HepG2 (cell line): ENCODE measurements around the gene C2CD3. TPM values are rescaled to one million over a fixed set of nuclear protein-coding genes. Genes with fewer than 3 reads are reported as not detected.

Source experiments
- ATAC-seq: fragments of 200-7000 bp; cut with Tn5 transposase; 3 replicates; pipeline ENCODE4 v1.9.1; 2020; ENCODE audit warnings: mild to moderate bottlenecking, moderate library complexity
- BruUV-seq: library from RNA; stranded (reverse); fragments of 400-500 nt; replicated peaks from 2 replicates; lab custom pipeline; 2021; lab: Mats Ljungman, UMichigan
- CTCF ChIA-PET: fragments of 300-600 bp; formaldehyde crosslinking; extraction: SDS; loops from one replicate; lab custom pipeline; 2021; ENCODE audit warnings: low total read pairs, inconsistent platforms, low intra/inter-chr PET ratio; lab: Yijun Ruan, JAX
- POLR2A ChIA-PET: fragments of 350-600 bp; sonication (Branson Sonifier 250); formaldehyde crosslinking; loops from one replicate; lab custom pipeline; 2020; ENCODE audit warnings: antibody characterized with exemption, inconsistent platforms; lab: Yijun Ruan, JAX
- DNase-seq: peaks from one replicate; pipeline ENCODE4 v3.0.0-alpha.2; 2015; ENCODE audit warnings: low spot score
- FAIRE-seq: peaks from 3 replicates; lab custom pipeline; 2011; peaks lifted over from hg19 to GRCh38; lab: Jason Lieb, UNC
- H2AFZ ChIP-seq: one replicate; pipeline ENCODE4 v1.6.1; 2011; ENCODE audit warnings: low read length, inconsistent platforms
- H3K27ac ChIP-seq: fragments of 300-600 bp; 3 replicates; pipeline ENCODE4 v1.8.0; 2011; ENCODE audit warnings: mixed run types, mild to moderate bottlenecking, mixed read lengths, low read length, inconsistent platforms; ENCODE audit not compliant: insufficient read depth; ENCODE audit errors: extremely low read length
- H3K27me3 ChIP-seq, 2 experiments: fragments of 200-600 bp in 1 of 2; 2 replicates in 1 of 2; 3 replicates in 1 of 2; pipeline versions ENCODE4 v1.6.0 to v1.8.0; 2011; ENCODE audit warnings: low read length in 2 of 2, mild to moderate bottlenecking in 2 of 2, moderate library complexity in 2 of 2, inconsistent platforms in 1 of 2; ENCODE audit not compliant: insufficient read depth in 2 of 2, control insufficient read depth in 1 of 2
- H3K36me3 ChIP-seq, 2 experiments: fragments of 200-600 bp in 1 of 2; replicated peaks in 1 of 2; 2 replicates in 1 of 2; 3 replicates in 1 of 2; pipeline versions ENCODE4 v1.5.1 to v1.8.0; 2011; ENCODE audit warnings: low read length in 2 of 2, inconsistent platforms in 1 of 2; ENCODE audit not compliant: insufficient read depth in 2 of 2, control insufficient read depth in 1 of 2
- H3K4me1 ChIP-seq: 2 replicates; pipeline ENCODE4 v1.5.1; 2012; ENCODE audit warnings: low read length, inconsistent platforms; ENCODE audit not compliant: insufficient read depth
- H3K4me2 ChIP-seq: 2 replicates; pipeline ENCODE4 v1.6.0; 2011; ENCODE audit warnings: low read depth, low read length, inconsistent platforms
- H3K4me3 ChIP-seq, 3 experiments: fragments of 200-600 bp in 1 of 3; sonication (generic), shearing (Covaris generic) in 1 of 3; replicated peaks in 1 of 3; 2 replicates each; pipeline ENCODE4 v1.5.1; 2011 to 2016; ENCODE audit warnings: low read length in 3 of 3, inconsistent platforms in 2 of 3, low read depth in 2 of 3, mild to moderate bottlenecking in 2 of 3, control low read depth in 1 of 3, mixed read lengths in 1 of 3; ENCODE audit not compliant: insufficient read depth in 1 of 3
- H3K79me2 ChIP-seq: one replicate; pipeline ENCODE4 v1.6.1; 2011; ENCODE audit warnings: low read length, inconsistent platforms; ENCODE audit not compliant: insufficient read depth
- H3K9ac ChIP-seq: 2 replicates; pipeline ENCODE4 v1.6.0; 2011; ENCODE audit warnings: mild to moderate bottlenecking, low read depth, low read length, inconsistent platforms; ENCODE audit not compliant: insufficient read depth
- H3K9me3 ChIP-seq: 2 replicates; pipeline ENCODE4 v1.5.1; 2012; ENCODE audit warnings: mild to moderate bottlenecking, low read length
- H4K20me1 ChIP-seq: 2 replicates; pipeline ENCODE4 v1.6.0; 2011; ENCODE audit warnings: inconsistent platforms, mild to moderate bottlenecking, low read length, moderate library complexity; ENCODE audit not compliant: insufficient read depth
- PHB2 ChIP-seq: fragments of 450-650 bp; IDR thresholded peaks from 2 replicates; pipeline ENCODE4 v1.6.1; 2018; ENCODE audit not compliant: partially characterized antibody
- ZKSCAN1 ChIP-seq: fragments of 150-350 bp; IDR thresholded peaks from 2 replicates; pipeline ENCODE4 v1.6.1; 2014; ENCODE audit warnings: low read length
- ZKSCAN5 ChIP-seq: sonication (generic); formaldehyde crosslinking; IDR thresholded peaks from 2 replicates; pipeline ENCODE4 v1.5.1; 2020; ENCODE audit warnings: mild to moderate bottlenecking, missing genetic modification reagents
- ZNF878 ChIP-seq: sonication (generic); formaldehyde crosslinking; IDR thresholded peaks from 2 replicates; pipeline ENCODE4 v1.8.1; 2023; ENCODE audit warnings: mild to moderate bottlenecking, missing genetic modification reagents, moderate library complexity
- WGBS: methylation state at CpG from one replicate; pipeline ENCODE4 v1.1.6; 2017; ENCODE audit warnings: low lambda C conversion rate; 5-methylcytosine and 5-hydroxymethylcytosine counted together
- in situ Hi-C: cut with HindIII; loops from 2 replicates; pipeline ENCODE4 v1.10.0; 2017; ENCODE audit warnings: low pct_unique_long_range_greater_than_20kb; ENCODE audit not compliant: extremely low pct_ligation_motif_present
- intact Hi-C: fragments of 100-400 bp; cut with micrococcal nuclease; formaldehyde crosslinking; loops from one replicate; pipeline ENCODE4 v1.10.0; 2022; ENCODE audit not compliant: unreplicated experiment
- polyA plus RNA-seq, 8 experiments: library from polyadenylated mRNA; depleted of rRNA in 3 of 8; stranded (reverse) in 7 of 8; unstranded in 1 of 8; fragments of >200 nt; fragmentation: Illumina TruSeq in 4 of 8; extraction: Trizol in 4 of 8; gene quantifications; 2 replicates each; pipeline versions ENCODE4 v1.2.1 to v1.2.3, GENCODE V29; 2011 to 2016; ENCODE audit warnings: low read depth in 4 of 8, missing spikeins in 1 of 8, mixed read lengths in 1 of 8; ENCODE audit not compliant: insufficient read depth in 1 of 8
- total RNA-seq, 5 experiments: library from RNA; depleted of rRNA; stranded (reverse); fragments of >200 nt; fragmentation: Illumina TruSeq; extraction: Trizol; gene quantifications; 2 replicates each; pipeline ENCODE4 v1.2.3, GENCODE V29; 2016; ENCODE audit warnings: low read depth in 1 of 5

C2CD3 gene
- total and polyA plus RNA-seq, 2 of the 13 experiments (the other 11 are each of a cell fraction or from before 2014, with no cell fraction given): 5.5 to 6.4 TPM

GRCh38 chr11:74009230-74009547 lies 161.6 kb downstream of the C2CD3 start:
- Histone ChIP-seq H3K27me3 (no peaks in the 10 kb centered on the region), H2AFZ (no peak overlapping the region), H3K79me2 (no peaks in the 10 kb centered on the region), H3K4me2 (no peak overlapping the region), H3K27ac (no peak overlapping the region), H3K36me3 (no peaks in the 10 kb centered on the region), H4K20me1 (no peaks in the 10 kb centered on the region), H3K4me3 (no peak overlapping the region), H3K4me1 (peaks cover 33% of the 10 kb centered on the region), H3K9ac (no peak overlapping the region), H3K9me3 (no peaks in the 10 kb centered on the region)
- no peak for ATAC-seq
- POLR2A ChIA-PET: no interaction called here
- WGBS: 47% methylated on average over 3 of the region's 3 CpGs
- intact Hi-C loops: no loop called here
- in situ Hi-C loops: no loop called here
- TF ChIP-seq PHB2: no peak
- peak; percentile 64; the same call in 1 of the 2 replicates for TF ChIP-seq ZKSCAN1
- no TSS peak for BruUV-seq
- DNase-seq: no peak
- no peak for FAIRE-seq
- CTCF ChIA-PET: no interaction called here

- FAIRE-seq (no peak), ATAC-seq (peak; percentile 33; the same call in 2 of the 3 replicates), DNase-seq (no peak)
- ChIA-PET POLR2A (no interaction called here), CTCF (no interaction called here)
- Histone ChIP-seq H3K36me3 (no peaks in the 10 kb centered on the region), H3K27me3 (no peaks in the 10 kb centered on the region), H3K4me1 (peaks cover 33% of the 10 kb centered on the region), H3K4me2 (no peak within 1 kb of the TSS), H2AFZ (no peak within 1 kb of the TSS), H3K9me3 (no peaks in the 10 kb centered on the region), H3K79me2 (no peaks in the 10 kb centered on the region), H3K9ac (no peak within 1 kb of the TSS), H3K27ac (no peak within 1 kb of the TSS), H3K4me3 (no peak within 1 kb of the TSS), H4K20me1 (no peaks in the 10 kb centered on the region)
- TF ChIP-seq ZNF878 (CRISPR knock-in tag) (no peak), ZKSCAN5 (CRISPR knock-in tag) (peak; percentile 67; the same call in 1 of the 2 replicates)
- BruUV-seq: no TSS peak
- intact Hi-C loops: no loop called here
- 69% methylated on average over 5 of the region's 9 CpGs for WGBS
- in situ Hi-C loops: no loop called here
Observed at GRCh38 chr11:74008373-74009229, 162.2 kb downstream of the C2CD3 start, which contains the start of gene UCP3. TSS of gene UCP3 (minus strand) at chr11:74009085. CDS start at chr11:74007042, 2,043 bp downstream.
